Choroid plexus epithelial cell (primary cell): ENCODE results near the gene C12orf60.
A peak's percentile ranks its signal among the peaks of the same experiment; 100 is the strongest.

Source experiments
- DNase-seq: peaks from one replicate; pipeline ENCODE4 v3.0.0-alpha.2; 2010; ENCODE audit warnings: low read depth
- H3K4me3 ChIP-seq: 2 replicates; pipeline ENCODE4 v1.5.1; 2011; ENCODE audit warnings: low read depth, mild to moderate bottlenecking, control low read depth, low read length, moderate library complexity
- CTCF ChIP-seq: conservative IDR thresholded peaks from 2 replicates; pipeline ENCODE4 v1.5.1; 2011; ENCODE audit warnings: low read depth, mild to moderate bottlenecking, control low read depth, inconsistent platforms, low read length, moderate library complexity

Gene C12orf60

GRCh38 chr12:14779834-14780233, 23.6 kb upstream of the C12orf60 start:
- no peak overlapping the region for H3K4me3 ChIP-seq
- no peak for TF ChIP-seq CTCF
- DNase-seq: peak; percentile 78

- DNase-seq: no peak
- H3K4me3 ChIP-seq: no peak overlapping the region
- no peak for TF ChIP-seq CTCF
Observed at GRCh38 chr12:14780859-14781258, 22.6 kb upstream of the C12orf60 start.

GRCh38 chr12:14781563-14781962, 21.9 kb upstream of the C12orf60 start:
- DNase-seq: no peak
- no peak for TF ChIP-seq CTCF

GRCh38 chr12:14782756-14783155, 20.7 kb upstream of the C12orf60 start:
- DNase-seq: no peak
- H3K4me3 ChIP-seq: no peak overlapping the region
- no peak for TF ChIP-seq CTCF

More at GRCh38 chr12:14781563-14781962, 21.9 kb upstream of the C12orf60 start:
- H3K4me3 ChIP-seq: no peak overlapping the region

- TF ChIP-seq CTCF: no peak
- DNase-seq: no peak
- no peak overlapping the region for H3K4me3 ChIP-seq
Observed at GRCh38 chr12:14784471-14784870, 19.0 kb upstream of the C12orf60 start.

- no peak for DNase-seq
- TF ChIP-seq CTCF: no peak
- H3K4me3 ChIP-seq: no peak overlapping the region
Observed at GRCh38 chr12:14785568-14785967, 17.9 kb upstream of the C12orf60 start.

GRCh38 chr12:14795028-14795448, 8.4 kb upstream of the C12orf60 start:
- no peak overlapping the region for H3K4me3 ChIP-seq
- TF ChIP-seq CTCF: no peak
- DNase-seq: peak; percentile 46
